ENCODE measurements around the gene ATP1A4.

ATP1A4 gene

DNA sequence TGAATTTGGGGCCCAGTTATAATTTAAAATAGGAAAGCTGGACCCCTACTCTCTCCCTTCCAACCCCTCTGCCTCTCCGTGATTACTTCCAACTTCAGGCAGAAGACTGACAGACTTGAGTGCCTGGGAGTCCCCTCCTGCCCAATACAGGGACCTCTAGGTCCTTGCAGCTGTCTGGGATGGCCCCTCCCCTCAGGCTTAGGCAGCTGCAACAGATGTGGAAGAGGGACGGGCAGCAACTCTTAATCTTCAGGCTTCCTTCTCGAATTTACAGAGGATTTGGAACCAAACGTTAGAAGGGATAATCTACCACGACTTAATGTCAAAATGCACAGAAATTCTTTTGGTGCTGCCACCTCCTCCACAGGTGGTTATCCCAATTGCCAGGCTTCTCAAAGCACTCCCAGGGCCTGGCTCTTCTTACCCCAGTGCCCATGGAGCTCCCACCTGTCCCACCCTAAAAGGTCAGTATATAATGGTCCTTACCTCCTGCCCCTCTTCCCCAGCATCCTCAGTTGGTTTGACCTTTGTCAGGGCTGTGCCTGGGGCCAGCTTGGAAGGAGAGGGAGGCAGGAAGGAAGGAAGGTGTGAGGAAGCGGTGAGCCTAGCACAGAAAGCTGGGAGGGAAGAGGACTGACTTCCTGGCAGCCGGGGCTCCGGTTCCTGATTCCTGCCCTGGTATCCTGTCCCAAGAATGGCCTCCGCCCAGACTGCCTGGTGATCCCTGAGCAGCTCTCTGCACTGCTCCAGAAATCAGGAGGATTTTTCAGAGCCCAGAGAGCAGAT lies 56.6 kb downstream of the ATP1A4 start:
- no peak for DNase-seq

DNA sequence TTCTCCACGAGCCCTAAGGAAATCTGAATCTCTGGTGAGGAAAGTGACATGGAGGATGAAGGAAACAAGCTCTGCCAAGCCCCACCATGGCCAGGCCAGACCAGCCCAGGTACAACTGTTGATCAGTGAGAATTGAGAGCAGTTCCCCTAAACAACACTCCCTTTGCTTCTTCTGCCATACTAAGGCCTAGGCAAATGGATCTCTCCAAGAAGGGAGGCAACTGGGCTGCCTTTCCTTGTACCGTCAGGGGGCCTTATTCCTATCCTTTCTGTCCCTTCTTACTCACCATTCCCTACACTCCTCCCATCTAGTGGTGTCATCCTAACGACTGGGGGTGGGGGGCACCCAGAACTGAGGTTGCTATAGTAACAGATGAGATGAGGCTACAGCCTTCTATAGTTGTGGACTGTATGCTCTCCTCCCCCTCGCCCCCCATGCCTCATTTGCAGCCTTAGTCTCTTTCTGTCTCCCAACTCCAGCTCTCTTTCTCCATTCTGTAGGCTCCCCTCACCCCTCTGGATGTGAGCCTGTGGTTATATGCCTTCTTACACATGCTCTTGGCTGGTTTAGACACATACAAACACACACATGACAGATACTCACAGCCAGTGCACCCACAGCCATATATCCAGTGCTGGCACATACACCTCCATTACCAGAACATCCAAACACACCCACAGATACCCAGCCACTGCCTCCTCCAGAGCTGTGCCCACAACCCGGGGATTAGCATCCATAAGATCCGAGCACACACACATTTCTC lies 57.3 kb downstream of the ATP1A4 start:
- no peak for DNase-seq

DNA sequence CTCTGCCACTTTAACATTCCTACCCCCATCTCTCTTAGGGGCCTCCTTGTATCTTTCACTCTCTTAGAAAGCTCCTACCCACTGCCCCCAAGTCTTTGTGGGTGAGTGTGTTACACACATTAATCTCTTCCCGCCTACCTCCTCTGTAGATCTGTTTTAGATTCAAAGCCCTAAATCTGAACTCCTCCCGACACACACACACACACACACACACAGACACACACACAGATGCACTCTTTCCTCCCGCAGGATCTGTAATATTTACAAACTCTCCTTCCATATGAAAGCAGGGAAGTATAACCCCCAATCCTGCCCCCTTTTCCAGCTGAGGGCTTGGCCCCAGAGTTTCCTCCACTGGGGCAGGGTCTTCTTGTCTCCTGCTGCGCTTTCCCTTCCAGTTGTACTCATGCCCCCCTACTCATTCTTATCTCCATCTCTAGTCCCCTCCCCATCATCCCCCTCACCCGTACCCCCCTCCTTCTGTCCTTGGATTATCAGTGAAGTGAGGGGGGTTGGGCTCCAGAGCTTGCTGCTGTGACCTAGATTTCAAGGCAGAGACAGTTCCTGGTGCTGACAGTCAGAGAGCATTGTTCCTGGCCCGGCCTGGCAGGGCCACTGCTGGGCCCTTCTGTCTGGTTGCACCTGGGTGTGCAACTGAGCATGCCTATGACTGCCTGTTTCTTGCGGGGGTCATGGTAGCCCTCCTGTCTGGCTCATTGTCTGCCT lies 58.1 kb downstream of the ATP1A4 start:
- DNase-seq, result no peak

DNA sequence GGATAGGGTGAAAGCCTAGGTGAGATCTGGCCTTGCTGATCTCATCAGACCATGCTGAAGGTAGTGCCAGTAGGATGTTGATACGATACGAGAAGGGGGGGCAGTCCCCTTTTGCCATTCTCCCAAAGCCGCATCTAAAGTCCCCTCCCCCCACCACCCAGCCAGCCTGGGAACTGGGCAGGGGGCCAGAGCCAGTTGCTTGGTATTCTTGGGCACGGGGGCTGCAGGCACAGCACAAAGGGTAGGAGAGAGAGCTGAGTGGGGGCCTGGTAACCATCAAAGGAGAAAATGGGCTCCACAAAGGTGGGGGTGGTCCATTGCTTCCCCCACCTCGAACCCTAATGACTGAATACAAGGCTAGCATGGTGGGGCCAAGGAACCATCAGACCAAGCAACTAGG lies 59.2 kb downstream of the ATP1A4 start:
- no peak for DNase-seq

DNA sequence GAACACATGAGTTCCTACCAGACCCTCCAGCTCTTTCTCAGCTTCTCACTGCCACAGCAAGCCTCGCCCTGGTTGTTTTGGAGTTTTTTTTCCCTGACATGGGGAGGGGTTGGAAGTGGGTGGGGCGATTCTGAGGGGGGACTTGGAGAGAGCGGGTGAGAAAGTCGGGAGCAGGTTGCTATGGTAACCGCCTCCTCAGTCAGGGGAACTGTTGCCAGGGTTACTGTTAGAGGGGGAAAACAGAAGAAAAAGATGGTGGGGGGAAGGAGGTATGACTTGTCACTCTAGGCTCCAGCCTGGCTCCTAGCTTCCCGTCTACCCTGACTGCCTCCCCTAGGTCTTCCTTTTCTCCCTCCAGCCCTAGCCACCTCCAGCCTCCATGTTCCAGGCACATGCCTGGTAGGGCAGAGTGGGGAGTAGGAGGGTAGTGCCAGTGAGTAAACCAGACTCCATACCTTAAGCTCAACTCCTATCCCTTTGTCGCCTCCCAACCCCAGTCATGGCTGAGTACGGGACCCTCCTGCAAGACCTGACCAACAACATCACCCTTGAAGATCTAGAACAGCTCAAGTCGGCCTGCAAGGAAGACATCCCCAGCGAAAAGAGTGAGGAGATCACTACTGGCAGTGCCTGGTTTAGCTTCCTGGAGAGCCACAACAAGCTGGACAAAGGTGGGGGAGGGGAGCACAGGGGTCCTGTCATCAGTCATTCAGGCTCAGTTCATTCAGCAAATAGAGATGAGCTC lies 59.8 kb downstream of the ATP1A4 start:
- DNase-seq, result no peak

DNA sequence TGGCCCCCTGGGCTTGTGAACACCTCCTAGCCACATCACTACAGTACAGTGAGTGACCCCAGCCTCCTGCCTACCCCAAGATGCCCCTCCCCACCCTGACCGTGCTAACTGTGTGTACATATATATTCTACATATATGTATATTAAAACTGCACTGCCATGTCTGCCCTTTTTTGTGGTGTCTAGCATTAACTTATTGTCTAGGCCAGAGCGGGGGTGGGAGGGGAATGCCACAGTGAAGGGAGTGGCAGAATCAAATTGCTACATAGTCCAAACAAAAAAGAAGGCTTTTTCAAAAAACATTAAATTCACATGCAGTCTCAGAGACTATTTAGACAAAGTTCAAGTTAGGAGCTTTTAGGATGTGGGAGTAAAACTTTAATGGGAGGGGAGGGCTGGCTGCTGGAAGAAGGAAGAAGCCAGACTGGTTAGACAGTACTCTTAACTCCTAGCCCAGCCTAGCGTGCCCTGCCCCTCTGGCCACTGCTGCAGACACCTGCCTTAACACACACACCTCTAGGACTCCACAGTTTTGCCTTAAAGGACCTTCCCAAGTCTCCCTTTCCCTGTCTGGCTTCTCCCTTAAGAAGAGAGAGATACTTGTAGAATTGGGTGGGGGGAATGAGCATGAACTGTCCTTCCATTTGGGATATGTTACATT lies 63.2 kb downstream of the ATP1A4 start:
- no peak for DNase-seq

DNA sequence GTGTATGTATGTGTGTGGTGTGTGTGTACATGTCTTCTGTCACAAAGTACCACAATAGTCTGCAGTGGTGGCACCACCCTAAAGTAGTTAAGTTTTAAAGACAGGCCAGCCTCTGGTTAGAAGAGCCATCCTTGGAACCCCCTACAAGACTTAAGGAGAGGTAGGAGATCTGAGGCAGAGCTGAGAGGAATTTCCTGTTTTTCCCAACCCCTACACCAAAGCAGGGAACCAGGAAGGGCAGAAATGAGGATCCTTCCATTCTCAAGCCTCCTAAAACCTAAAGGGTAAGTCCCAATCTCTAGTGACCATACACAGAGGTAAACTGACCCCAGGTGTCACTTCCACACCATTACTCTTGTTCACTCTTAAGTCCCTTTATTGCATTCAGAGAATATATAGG lies 64.9 kb downstream of the ATP1A4 start:
- DNase-seq, result no peak

DNA sequence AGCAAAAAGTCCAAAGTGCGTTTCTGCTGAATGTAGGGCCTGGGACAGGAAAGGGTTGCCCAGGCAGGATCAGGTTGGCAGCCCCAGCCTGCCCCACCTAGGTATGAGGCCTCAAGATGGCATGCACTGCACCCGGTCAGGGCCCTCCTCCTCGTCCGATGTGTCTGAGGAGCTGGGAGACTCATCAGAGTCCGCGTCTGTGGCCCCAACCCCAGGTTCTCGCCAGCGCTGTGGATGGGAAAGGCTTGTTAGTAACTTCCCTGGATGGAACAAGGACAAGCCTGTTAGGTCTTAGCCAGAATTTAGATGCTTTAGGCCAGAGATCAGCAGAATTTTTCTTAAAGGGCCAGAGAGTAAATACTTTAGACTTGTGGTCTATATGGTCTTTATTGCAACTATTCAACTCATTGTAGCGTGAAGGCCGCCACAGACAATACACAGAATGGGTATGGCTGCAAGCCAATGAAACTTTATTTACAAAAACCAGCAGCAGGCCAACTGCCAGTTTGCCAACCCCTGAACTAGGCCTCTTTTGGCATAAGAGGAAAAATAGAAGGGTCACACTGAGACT lies 66.2 kb downstream of the ATP1A4 start:
- no peak for DNase-seq

DNA sequence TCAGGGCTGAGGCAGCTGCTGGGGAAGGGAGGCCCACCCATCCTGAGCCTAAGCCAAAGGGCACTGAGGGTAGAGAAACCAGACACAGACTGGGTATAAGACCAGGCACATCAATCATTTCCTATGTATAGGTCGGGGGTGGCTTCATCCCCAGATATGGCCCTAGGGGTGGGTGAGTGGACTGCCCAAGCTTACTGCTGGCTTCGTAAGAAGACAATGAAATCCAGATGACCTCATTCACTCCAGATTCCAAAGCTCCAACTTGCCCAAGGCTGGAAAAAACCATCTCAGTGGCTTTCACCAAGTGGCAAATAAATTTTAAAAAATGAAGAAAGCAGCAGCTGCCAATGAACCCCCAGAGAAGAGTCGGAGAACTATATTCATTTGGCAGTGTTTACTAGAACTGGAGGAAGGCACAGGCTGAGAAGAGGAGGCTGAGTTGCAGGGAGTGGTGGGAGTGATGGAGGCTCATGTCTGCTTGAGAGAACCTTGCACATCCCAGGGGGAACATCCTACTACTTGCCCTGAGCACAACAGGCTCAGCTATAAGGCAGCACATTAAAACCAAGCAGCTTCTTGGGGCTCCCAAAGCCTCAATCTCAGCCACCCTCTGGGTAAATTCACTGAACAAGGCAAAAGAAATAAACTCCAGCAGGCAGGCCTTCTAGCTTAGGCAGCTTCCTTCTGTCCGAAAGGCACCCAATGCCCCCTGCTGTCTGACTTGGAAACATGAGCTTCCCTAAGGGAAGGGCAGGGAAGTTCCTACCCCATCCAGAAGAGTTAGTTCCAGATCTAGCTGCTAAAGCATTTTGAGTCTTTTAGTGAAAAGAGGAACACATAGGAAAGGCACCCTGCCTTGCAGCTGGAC lies 67.9 kb downstream of the ATP1A4 start:
- DNase-seq, result peak; percentile 27

DNA sequence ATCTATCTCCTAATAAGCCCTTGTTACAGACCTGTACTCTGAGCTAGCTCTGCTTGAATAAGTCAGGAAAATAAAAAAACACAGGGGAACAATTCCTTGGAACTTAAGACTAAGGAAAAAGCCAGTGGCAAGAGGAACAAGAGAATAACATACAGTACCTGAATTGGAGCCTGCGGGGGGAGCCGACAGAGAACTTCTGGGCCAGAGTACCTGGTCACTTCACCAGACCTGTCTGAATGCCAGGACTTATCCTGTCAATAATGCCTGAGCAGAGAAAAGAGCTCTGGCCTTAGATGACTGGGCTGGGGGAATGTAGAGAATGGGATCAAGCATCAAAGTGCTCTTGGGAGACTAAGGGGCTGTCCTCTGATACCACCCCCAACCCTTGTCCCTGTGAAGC lies 68.9 kb downstream of the ATP1A4 start:
- no peak for DNase-seq

DNA sequence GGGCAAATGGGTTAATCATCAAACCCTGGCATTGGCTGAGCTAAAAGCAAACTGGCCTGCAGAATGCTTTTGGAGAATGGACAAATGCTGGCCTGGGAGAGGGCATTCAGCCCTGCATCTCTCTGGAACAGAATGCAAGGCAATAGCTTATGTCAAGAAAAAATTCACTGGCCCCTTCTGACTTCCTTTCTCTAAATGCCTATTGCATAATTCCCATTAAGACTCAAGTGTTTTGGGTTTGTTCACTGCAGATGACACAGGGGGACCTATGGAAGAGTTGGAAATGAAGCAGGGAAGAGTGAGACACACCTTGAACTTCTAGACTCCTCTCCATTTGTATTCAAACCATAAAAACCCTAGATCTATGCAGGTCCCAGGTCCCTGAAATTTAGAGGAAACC lies 69.7 kb downstream of the ATP1A4 start:
- no peak for DNase-seq

DNA sequence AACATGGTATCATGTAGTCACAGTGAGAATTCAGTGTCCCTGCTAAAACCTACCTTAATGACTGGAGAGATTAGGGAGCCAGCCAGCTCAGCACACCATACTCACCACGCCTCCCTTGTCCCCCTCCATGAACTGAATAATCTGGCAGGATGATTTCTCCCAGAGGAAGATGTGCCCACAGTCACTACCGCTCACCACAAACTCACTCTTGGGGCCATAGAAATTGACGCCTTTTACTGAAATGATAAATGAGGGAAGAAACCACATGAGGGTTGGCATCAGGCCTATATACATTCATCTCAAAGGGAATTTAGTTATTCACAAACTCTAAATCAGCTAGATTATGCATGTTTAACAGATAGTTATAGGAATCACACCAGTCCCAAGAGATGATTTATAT lies 71.1 kb downstream of the ATP1A4 start:
- no peak for DNase-seq

DNA sequence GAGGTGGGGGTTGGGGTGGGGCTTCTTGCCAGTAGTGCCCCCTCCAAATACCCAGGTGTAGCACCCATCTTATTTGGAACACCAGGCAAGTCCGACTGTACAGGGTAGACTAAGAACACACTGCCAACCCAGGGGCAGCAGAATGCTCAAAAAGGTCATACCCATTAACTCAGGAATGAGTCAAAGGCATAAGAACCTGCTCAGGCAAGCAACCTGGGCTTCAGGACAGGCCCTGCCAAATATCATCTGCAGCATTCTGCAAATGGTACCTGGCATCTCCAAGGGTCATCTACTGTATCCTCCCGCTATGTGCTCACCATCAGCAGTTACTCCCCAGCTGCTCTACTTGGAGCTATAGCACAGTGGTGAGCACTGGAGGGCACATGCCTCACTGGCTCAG lies 73.2 kb downstream of the ATP1A4 start:
- no peak for DNase-seq

DNA sequence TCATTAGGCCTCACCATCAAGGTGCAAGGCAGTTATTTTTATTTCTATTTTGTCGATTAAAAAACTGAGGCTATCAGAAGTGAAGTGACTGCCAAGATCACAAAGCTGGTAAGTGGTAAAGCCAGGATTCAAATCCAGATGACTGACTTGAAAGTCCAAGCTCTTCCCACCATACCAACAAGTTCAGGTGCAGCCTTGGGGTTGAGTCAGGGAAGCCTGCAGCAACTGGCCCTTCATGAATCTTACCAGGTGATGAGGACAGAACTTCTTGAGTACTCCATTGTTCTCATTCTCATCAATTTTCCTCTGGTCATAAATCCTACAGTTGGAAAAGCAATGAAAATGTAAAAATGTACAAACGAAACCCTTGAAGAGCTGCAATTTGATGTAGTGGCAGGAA lies 73.9 kb downstream of the ATP1A4 start:
- no peak for DNase-seq

DNA sequence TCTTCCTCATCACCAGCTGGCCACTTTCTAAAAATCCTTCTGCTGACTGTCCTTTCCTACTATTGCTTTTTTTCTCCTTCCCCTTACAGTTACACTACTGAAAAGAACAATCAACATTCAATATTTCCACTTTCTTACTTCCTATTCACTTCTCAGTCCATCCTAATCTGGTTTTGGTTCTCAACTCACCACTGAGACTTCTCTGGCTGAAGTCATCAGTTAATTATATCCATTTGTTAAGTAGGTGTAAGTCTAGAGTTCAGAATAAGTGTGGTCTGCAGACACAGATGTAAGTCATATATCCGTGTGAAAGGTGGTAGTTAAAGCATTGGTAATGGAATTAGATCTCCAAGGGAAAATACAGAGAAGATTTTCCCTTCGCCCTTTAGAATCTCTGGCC lies 75.2 kb downstream of the ATP1A4 start:
- no peak for DNase-seq

DNA sequence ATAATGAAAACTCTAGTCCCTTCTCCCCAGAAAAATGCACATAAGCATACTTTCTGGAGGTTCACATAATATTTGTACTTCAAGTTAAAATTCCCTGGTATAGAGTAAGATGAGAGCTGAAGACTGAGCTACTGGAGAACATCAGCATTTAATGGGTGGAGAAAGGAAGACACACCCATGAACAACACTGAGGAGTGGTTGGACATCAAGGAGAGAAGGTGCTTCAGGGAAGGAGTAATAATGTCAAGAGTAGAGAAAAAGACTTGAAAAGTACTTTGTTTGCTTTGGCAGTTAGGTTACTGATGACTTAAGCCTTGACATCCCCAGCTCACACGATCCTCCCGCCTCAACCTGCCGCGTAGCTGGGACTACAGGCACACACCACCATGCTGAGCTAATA lies 75.6 kb downstream of the ATP1A4 start:
- no peak for DNase-seq

DNA sequence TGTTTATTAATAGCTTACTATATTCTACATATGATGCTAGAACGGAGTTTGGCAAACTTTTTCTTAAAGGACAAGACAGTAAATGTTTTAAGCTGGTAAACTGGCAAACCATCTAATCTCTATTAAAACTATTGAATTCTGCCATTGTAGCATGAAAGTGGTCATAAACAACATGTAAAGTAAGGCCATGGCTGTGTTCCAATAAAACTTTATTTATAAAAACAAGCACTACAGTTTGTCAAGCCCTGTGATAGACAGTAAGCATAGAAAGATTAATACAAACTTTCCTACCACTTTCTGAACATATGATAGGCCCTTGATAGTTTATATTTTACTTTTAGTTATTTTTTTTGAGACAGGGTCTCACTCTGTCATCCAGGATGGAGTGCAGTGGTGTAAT lies 76.2 kb downstream of the ATP1A4 start:
- no peak for DNase-seq

DNA sequence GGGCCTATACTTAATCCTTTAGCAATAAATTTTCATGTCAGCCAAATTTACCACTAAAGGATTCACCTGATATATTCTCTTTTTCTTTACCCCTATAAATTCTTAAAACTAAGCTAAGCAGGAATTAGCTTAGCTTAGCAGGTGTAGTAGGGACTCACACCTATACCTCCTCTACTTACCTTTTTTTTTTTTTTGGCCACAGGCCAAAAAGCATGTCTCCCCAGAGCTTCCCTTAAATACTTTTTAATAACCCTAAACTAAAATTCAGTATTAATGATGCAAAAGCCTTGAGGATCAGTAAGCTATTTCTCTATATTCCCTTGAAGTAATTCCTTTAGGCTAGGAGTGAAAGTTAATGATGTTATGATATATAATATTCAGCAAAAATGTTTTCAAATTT lies 77.0 kb downstream of the ATP1A4 start:
- no peak for DNase-seq

DNA sequence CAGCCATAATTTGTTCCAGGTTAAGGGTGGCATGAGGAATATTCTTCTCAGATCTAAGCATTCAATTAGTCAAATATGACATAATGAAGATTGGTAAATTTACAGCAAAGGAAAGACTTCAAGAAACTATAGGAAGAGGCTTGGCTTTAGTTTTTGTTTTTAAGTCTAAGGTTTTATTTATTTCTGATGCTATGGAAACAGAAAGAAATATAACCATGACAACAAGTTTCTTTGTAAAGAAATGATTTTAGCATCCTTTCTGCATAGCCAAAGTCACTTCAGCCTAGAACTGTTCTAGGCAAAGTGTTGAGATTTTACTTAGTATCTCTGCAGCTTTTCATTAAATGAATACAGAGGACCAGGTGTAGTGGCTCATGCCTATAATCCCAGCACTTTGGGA lies 81.5 kb downstream of the ATP1A4 start:
- no peak for DNase-seq

Data from OCI-M1 (cell line).